MCF 10A (cell line): ENCODE data around the gene ANKRD53. TPM values are rescaled to one million over a fixed set of nuclear protein-coding genes. Genes with fewer than 3 reads are reported as not detected.
"Not testable (repeated sequence)": the region's sequence is repeated elsewhere in the genome, so short reads cannot be mapped to it uniquely, and the experiment has no call there.

Experiments
- BruUV-seq: library from RNA; stranded (reverse); fragments of 400-500 nt; replicated peaks from 2 replicates; lab custom pipeline; 2021; lab: Mats Ljungman, UMichigan
- CTCF ChIA-PET: fragments of 300-600 bp; sonication (Branson Sonifier 250); formaldehyde crosslinking; extraction: SDS; loops from one replicate; lab custom pipeline; 2021; ENCODE audit warnings: antibody characterized with exemption, inconsistent platforms; lab: Yijun Ruan, JAX
- POLR2A ChIA-PET: fragments of 300-600, 350-650 bp; sonication (Branson Sonifier 250); formaldehyde crosslinking; extraction: SDS; loops from one replicate; lab custom pipeline; 2020; ENCODE audit warnings: antibody characterized with exemption, inconsistent platforms; lab: Yijun Ruan, JAX
- DNase-seq: peaks from one replicate; pipeline ENCODE4 v3.0.0-alpha.2; 2018; ENCODE audit not compliant: unreplicated experiment
- H3K27ac Mint-ChIP-seq: one replicate; pipeline ENCODE4 v1.8.0; 2022; ENCODE audit warnings: mild to moderate bottlenecking, low read depth, mixed read lengths; ENCODE audit not compliant: unreplicated experiment
- H3K27me3 Mint-ChIP-seq: one replicate; pipeline ENCODE4 v1.8.0; 2022; ENCODE audit warnings: mixed read lengths; ENCODE audit not compliant: insufficient read depth, unreplicated experiment
- H3K36me3 Mint-ChIP-seq: one replicate; pipeline ENCODE4 v1.8.0; 2022; ENCODE audit warnings: mild to moderate bottlenecking, moderate library complexity, mixed read lengths; ENCODE audit not compliant: insufficient read depth, unreplicated experiment
- H3K4me1 Mint-ChIP-seq: one replicate; pipeline ENCODE4 v1.8.0; 2022; ENCODE audit warnings: mixed read lengths; ENCODE audit not compliant: insufficient read depth, unreplicated experiment
- H3K4me3 Mint-ChIP-seq: one replicate; pipeline ENCODE4 v1.8.0; 2022; ENCODE audit warnings: mild to moderate bottlenecking, moderate library complexity, mixed read lengths; ENCODE audit not compliant: unreplicated experiment
- H3K9me3 Mint-ChIP-seq: one replicate; pipeline ENCODE4 v1.8.0; 2022; ENCODE audit warnings: mixed read lengths; ENCODE audit not compliant: unreplicated experiment
- intact Hi-C: fragments of 100-400 bp; cut with micrococcal nuclease; formaldehyde crosslinking; loops from 2 replicates; pipeline ENCODE4 v1.14.1; 2022
- total RNA-seq: library from RNA; stranded (reverse); gene quantifications from 2 replicates; pipeline ENCODE4 v1.2.3, GENCODE V29; 2022
- TF ChIP-seq, protein P1 (sequence below): fragments of 200-600 bp; IDR thresholded peaks from one replicate; pipeline ENCODE4 v1.8.0; 2022; ENCODE audit warnings: antibody characterized with exemption, mild to moderate bottlenecking; ENCODE audit not compliant: unreplicated experiment

The ANKRD53 gene
- total RNA-seq, 1 experiment from 2014 or later: not detected

GRCh38 chr2:71005271-71006202 lies 27.1 kb downstream of the ANKRD53 start:
- Mint-ChIP-seq H3K27me3 (peaks cover 9% of the 10 kb centered on the region), H3K4me3 (no peak overlapping the region), H3K4me1 (no peaks in the 10 kb centered on the region), H3K36me3 (no peaks in the 10 kb centered on the region), H3K27ac (no peak overlapping the region), H3K9me3 (no peaks in the 10 kb centered on the region)
- DNase-seq: no peak
- ChIA-PET CTCF (interaction anchor here (0.6 to 1.6 kb wide), 3 partner anchors 30 to 702 kb away, joined by 3 to 9 read pairs (median 3); no protein-coding TSS in a partner anchor), POLR2A (no interaction called here)
- no TSS peak for BruUV-seq
- intact Hi-C loops: no loop called here
- TF ChIP-seq, protein P1, sequence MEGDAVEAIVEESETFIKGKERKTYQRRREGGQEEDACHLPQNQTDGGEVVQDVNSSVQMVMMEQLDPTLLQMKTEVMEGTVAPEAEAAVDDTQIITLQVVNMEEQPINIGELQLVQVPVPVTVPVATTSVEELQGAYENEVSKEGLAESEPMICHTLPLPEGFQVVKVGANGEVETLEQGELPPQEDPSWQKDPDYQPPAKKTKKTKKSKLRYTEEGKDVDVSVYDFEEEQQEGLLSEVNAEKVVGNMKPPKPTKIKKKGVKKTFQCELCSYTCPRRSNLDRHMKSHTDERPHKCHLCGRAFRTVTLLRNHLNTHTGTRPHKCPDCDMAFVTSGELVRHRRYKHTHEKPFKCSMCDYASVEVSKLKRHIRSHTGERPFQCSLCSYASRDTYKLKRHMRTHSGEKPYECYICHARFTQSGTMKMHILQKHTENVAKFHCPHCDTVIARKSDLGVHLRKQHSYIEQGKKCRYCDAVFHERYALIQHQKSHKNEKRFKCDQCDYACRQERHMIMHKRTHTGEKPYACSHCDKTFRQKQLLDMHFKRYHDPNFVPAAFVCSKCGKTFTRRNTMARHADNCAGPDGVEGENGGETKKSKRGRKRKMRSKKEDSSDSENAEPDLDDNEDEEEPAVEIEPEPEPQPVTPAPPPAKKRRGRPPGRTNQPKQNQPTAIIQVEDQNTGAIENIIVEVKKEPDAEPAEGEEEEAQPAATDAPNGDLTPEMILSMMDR: no peak

GRCh38 chr2:71006323-71006722 lies 27.9 kb downstream of the ANKRD53 start:
- CTCF ChIA-PET: interaction anchor here (1.6 kb wide), 1 partner anchor 29 kb away, joined by 3 read pairs; no protein-coding TSS in a partner anchor
- Mint-ChIP-seq H3K4me3 (no peak overlapping the region), H3K27ac (no peak overlapping the region), H3K27me3 (peaks cover 17% of the 10 kb centered on the region), H3K9me3 (no peaks in the 10 kb centered on the region), H3K36me3 (peaks cover 5% of the 10 kb centered on the region), H3K4me1 (no peaks in the 10 kb centered on the region)
- no peak for DNase-seq
- intact Hi-C loops: no loop called here
- POLR2A ChIA-PET: no interaction called here
- BruUV-seq: no TSS peak
- TF ChIP-seq, protein P1: no peak

- Mint-ChIP-seq H3K4me3 (no peak overlapping the region), H3K27me3 (peaks cover 26% of the 10 kb centered on the region), H3K9me3 (no peaks in the 10 kb centered on the region), H3K36me3 (peaks cover 7% of the 10 kb centered on the region), H3K27ac (no peak overlapping the region), H3K4me1 (no peaks in the 10 kb centered on the region)
- no peak for DNase-seq
- ChIA-PET CTCF (interaction anchor here (0.5 to 0.9 kb wide), 2 partner anchors 137 to 202 kb away, joined by 3 to 4 read pairs; no protein-coding TSS in a partner anchor), POLR2A (no interaction called here)
- BruUV-seq: no TSS peak
- intact Hi-C loops: no loop called here
- TF ChIP-seq, protein P1: no peak
Measured at GRCh38 chr2:71006955-71007799, 28.7 kb downstream of the ANKRD53 start.

DNA sequence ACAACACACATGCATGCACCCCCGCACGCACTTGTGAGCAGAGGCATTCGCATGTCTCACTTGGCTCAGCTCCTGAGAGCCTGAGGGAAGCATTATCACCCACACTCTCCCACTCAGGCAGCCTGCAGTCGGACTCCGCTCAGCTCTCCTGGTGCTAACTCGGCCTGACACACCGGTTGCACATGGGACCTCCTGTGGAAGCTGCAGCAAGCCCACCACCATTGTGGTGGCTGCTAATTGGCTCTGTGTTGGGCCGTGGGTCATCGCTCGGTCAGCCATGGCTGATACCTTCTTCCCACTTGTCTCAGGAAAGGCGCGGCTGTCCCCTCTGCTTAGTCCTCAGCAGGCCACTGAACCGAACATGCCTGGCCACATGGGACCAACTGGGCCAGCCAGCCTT lies 29.9 kb downstream of the ANKRD53 start:
- no peaks in the 10 kb centered on the region for H3K4me1 Mint-ChIP-seq
- DNase-seq: no peak
- H3K4me3 Mint-ChIP-seq: no peak overlapping the region
- intact Hi-C loops: no loop called here
- CTCF ChIA-PET: no interaction called here
- BruUV-seq: no TSS peak
- H3K27ac Mint-ChIP-seq: no peak overlapping the region
- POLR2A ChIA-PET: no interaction called here
- TF ChIP-seq, protein P1: no peak
- peaks cover 27% of the 10 kb centered on the region for H3K27me3 Mint-ChIP-seq
- no peaks in the 10 kb centered on the region for H3K9me3 Mint-ChIP-seq
- H3K36me3 Mint-ChIP-seq: peaks cover 7% of the 10 kb centered on the region

DNA sequence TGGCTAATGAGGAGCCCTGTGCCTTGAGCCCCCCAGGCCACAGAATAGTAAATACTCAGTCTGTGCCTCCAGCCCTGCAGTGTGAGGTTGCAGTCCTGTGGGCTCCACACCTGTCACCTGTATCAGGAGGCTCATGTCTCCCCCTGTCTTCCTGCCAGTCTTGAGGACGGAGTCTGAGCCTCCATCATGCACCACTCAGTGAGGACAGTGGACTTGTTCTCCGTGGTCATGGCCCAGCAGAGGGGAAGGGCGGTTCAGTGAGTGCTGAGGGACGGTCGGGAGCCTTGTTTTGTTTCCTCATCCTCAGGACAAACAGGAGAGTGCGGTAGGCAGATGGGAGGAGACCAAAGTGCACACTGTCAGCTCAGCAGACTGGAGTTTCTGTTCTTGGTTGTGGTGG lies 33.4 kb downstream of the ANKRD53 start:
- POLR2A ChIA-PET, BruUV-seq, intact Hi-C loops: not testable (repeated sequence)

More for the DNA sequence above, 33.4 kb downstream of the ANKRD53 start:
- H3K9me3 Mint-ChIP-seq, DNase-seq, H3K27ac Mint-ChIP-seq, H3K36me3 Mint-ChIP-seq, CTCF ChIA-PET, H3K4me1 Mint-ChIP-seq, H3K4me3 Mint-ChIP-seq: not testable (repeated sequence)
- peaks cover 27% of the 10 kb centered on the region for H3K27me3 Mint-ChIP-seq
